GM21619 (cell line): ENCODE measurements around the gene MSI2.

Experiments used
- ATAC-seq: cut with Tn5 transposase; IDR thresholded peaks from one replicate; pipeline ENCODE4 v1.9.1; 2021; ENCODE audit not compliant: unreplicated experiment

Gene MSI2

GRCh38 chr17:57407287-57408070, 151.2 kb downstream of the MSI2 start:
- ATAC-seq = no peak

DNA sequence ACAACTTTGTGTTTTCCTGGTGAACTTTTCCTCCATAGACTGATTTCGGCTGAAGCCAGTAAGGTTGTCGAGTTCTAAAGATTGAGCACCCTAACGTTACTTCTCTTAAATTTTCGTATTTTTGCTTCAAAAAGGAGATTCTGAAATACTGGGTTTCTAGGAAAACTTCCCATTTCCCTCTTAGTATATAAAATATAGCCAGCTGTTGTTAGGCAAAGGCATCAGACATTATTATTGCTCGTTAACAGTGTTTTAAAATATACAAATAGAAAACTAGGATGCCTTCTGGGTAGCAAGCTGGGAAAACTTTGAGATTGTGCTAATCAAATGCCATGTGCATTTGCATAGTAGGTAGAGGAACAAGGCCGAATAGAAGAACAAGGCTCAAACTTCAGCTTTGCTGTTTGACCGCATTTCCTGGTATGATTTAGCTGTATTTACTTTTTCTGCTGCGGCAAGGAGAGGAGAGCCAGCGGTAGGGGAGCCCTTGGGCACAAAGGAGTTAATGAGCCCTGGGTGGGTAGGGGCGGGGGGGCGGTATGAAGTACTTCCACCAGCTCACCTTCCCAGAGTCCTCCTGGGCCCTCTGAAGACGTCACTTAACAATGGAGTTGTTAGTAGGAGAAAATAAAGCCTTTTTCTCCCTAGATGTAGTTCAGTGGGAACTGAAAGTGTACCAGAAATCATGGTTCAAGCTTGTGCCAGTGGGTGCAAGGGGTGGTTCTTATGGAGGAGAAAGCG, 151.9 kb downstream of the MSI2 start:
- peak; percentile 86 for ATAC-seq

GRCh38 chr17:57410169-57410568, 153.8 kb downstream of the MSI2 start:
- ATAC-seq = no peak

- ATAC-seq = no peak
Measured at GRCh38 chr17:57412520-57413096, 156.3 kb downstream of the MSI2 start.

DNA sequence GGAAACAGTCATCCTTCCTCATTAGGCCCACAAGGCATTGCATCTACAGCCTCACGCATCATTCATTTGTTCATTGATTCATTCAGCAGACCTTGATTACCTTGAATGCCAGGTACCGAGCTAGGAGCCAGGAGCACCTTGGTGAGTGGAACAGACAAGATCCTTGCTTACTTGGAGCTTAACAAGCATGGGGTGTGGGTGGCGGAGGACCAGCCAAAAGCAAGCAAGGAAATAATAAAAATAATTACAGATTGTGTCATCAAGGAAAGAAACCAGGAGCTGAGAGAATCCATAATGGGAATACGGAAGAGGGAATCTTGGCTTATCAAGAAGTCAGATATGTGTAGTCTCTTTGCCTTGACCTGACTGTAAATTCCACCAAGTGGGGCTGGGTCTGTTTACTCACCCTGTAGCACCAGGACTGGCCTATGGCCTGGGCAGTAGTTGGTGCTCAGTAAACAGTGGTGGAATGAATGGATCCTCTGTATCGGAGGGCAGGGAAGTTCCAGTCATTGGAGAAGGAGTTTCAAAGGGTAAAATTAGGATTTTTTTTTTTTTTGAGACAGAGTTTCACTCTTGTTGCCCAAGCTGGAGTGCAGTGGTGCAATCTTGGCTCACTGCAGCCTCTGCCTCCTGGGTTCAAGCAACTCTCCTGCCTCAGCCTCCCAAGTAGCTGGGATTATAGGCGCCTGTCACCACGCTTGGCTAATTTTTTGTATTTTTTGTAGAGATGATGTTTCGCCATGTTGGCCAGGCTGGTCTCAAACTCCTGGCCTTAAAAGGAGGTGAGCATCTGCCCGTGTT, 157.7 kb downstream of the MSI2 start:
- ATAC-seq = no peak

DNA sequence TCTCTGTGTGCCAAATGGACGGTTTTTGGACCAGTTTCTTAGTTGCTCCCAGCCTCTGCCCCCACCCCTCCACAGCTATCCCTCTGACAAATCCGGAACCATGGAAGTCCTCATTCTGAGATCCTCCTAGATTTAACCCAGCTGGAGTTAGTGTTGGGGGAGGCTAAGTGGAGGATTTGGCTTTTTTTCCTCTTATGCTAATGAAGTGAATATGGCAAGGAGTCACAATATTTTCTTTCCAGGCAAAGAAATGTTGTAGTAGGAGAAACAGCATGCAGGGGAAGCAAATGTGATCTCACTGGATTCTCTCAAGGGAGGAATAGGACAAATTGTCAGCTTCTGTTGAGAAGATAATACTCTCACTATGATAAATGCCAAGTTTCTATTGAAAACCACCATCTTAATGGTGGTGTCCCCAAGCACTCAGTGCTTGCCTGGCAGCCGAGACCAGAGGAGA, 159.5 kb downstream of the MSI2 start:
- ATAC-seq = no peak

DNA sequence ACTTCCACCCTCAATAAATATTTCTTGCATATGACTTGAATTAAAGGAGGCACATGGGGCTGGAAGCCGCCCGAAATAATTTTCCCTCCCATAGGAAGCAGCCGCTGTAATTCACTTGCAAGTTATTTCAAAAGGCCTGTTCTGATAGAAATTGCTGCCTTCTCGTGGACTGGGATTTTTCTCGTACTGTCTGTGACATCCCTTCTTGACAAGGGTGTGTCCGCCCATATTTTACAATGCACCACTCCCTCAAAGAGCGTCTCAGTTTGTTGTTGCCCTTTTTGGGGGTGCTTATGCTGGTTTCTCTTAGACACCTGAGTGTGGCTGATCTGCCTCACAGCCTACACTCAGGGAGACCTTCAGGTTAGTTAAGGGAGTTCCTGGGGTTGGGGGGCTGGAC, 160.0 kb downstream of the MSI2 start:
- ATAC-seq = no peak

DNA sequence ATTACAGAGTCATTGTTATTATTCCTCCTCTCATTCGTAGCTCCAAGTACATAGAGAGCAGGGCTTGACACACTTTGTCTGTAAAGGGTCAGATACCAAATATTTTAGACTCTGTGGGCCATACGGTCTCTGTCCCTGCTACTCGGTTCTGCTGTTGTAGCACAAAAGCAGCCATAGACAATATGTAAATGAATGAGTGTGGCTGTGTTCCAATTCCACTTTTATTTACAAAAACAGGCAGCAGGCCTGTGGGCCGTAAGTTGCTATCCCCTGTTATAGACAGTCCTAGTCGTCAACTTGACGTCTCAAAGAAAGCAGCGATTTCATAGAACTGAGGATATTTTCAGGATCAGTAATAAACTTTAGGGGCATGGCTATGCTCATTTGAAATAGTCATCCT, 161.6 kb downstream of the MSI2 start:
- no peak for ATAC-seq

- no peak for ATAC-seq
Measured at GRCh38 chr17:57418463-57419246, 162.3 kb downstream of the MSI2 start.

GRCh38 chr17:57419940-57420550, 163.7 kb downstream of the MSI2 start:
- ATAC-seq = no peak

GRCh38 chr17:57420734-57421717, 164.7 kb downstream of the MSI2 start:
- ATAC-seq = no peak

GRCh38 chr17:57422574-57423164, 166.3 kb downstream of the MSI2 start:
- peak; percentile 72 for ATAC-seq

DNA sequence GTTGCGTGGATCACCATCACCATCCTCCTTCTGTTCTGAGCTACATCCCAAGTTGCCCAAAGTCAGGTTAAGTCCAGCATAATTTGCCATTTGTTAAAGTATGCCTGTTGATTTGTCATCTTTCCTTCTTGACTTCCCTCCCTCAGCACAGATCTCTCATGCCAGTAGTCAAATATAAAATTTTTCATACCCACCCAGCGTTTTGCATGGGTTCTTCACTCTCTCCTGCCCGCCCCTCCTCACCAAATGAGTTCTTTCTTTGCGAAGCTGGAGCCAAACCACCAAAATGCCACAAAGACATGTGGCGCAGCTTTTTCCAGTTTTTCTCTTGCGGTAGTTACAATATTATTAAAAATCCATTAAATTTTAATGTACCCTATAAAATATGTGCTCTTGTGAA, 167.2 kb downstream of the MSI2 start:
- no peak for ATAC-seq

DNA sequence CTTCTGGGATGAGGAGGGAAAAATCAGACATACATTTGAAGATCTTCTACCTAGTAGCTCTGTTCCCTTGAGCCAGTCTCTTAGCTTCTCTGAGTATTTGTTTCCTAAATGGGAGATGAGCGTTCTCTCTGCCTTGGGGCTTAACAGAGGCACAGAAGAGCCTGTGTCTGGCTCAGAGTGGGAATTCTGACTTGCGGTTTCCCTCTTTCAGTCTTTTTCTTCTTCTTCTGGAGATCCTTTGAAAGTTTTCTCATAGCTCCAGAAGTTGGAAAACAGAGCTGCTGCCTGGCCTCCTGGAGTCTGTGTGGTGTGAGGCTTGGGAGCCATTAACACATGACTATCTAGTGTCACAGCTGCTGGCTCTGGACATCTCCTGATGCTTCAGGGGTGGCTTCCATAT, 167.9 kb downstream of the MSI2 start:
- no peak for ATAC-seq

DNA sequence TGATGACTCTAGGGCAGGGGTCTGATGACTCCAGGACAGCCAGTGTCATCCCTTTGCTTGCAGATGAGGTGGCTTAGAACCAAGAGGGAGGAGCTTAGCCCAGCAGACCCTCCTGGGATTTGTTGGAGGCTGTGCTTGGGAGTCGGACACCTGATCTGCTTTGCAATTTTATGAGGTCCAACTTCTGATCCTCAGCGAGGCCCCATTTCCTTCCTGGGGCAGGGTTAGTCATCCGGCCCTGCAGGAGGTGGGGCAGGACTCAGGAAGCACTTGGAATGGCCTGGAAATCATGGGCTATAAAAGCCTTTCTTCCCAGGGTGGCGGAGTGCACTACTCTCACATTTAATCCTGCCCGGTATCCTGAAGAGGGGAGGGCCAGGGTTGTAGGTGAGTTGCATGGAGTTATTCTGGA, 168.5 kb downstream of the MSI2 start:
- ATAC-seq = no peak

DNA sequence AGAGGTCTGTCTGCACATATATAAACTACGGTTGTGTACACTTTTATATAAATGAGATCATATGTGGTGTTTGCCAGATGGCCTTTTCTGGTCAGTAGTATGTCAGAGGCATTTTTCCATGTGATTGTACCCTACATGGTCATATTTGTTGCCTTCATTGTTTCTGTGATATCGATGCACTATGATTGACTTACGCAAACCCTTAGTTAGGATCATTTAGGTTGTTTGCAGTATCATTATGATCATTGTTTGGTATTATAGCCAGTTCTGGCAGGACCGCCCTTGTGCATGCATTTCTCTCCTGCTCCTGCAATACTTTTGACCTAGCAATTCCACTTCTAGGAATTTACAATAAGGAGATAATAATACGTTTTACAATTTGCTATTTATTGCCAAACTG, 169.1 kb downstream of the MSI2 start:
- no peak for ATAC-seq

DNA sequence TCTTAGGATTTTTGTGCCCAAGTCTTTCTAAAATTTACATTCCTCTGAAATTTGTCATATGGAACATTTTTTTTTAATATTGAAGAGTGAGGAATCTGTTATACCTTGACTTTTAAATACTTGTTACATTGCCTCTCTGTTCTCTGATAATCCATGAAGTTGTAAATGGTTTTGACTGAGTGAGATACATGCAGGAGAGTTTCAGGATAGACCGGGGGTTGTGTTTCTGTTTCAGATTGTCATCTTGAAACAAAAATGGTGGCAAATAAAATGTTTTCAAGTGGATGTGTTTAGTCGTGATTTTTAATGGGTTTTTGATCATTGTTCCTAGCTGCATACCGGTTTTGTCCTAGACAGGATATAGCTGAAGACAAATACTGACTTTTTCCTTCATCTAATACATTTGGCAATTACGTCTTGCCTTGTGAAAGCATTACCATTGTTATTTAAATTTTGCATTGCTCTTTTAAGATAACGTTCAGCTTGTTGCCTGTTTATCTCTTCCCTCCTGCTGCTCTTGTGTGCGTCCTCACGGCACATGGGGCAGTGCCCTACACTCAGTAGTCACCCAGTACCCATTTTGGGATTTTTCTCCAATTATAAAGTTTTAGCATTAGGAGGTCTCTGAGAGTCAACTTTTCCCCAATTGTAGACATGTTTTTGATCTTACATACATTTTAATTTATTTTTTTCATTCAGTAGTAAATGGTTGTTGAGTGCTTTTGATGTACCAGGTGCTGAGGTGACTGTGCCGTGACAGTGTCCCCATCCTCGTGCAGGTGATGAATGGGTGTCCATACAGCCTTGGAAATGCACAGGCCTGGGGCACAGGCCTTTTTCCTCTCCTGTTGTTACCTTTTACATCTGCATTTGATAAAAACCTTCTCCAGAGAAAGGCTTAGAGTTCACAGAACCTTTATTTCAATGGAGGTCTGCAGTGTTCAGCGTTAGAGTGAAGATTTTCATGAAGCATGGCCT, 169.9 kb downstream of the MSI2 start:
- ATAC-seq = no peak
